Gastroesophageal sphincter (tissue), 3 donors: ENCODE results near the gene GATAD2A.
"Not testable (repeated sequence)": the region's sequence is repeated elsewhere in the genome, so short reads cannot be mapped to it uniquely, and the experiment has no call there.

Experiments used
- CTCF ChIP-seq, 4 experiments: fragments of 200-600 bp in 2 of 4; fragments of 450-650 bp in 2 of 4; sonication (generic) in 1 of 4; IDR thresholded peaks; one replicate each; pipeline ENCODE4 v1.5.1; 2017 to 2019; ENCODE audit warnings: antibody characterized with exemption in 4 of 4, mild to moderate bottlenecking in 2 of 4, moderate library complexity in 2 of 4
- EP300 ChIP-seq: sonication (generic); formaldehyde crosslinking; IDR thresholded peaks from one replicate; pipeline ENCODE4 v1.6.1; 2017; ENCODE audit warnings: antibody characterized with exemption, mild to moderate bottlenecking
- POLR2A ChIP-seq, 2 donors: fragments of 450-650 bp; IDR thresholded peaks; one replicate each; pipeline ENCODE4 v1.6.1; 2017; ENCODE audit warnings: antibody characterized with exemption in 2 of 2, mild to moderate bottlenecking in 2 of 2, moderate library complexity in 1 of 2

- not testable (repeated sequence) for TF ChIP-seq CTCF (IDR thresholded peaks at IDR 0.05); EP300; POLR2A (IDR thresholded peaks at IDR 0.05)
Measured at GRCh38 chr19:19389683-19390082, 15.8 kb upstream of the GATAD2A start.
